Middle frontal gyrus (tissue), 1 donor: ENCODE measurements around the gene TRIM44.
"Not testable (repeated sequence)": the region's sequence is repeated elsewhere in the genome, so short reads cannot be mapped to it uniquely, and the experiment has no call there.

Experiments used
- DNase-seq: peaks from one replicate; pipeline ENCODE4 v3.0.0-alpha.2; 2015; ENCODE audit warnings: low spot score; ENCODE audit errors: extremely low spot score

Gene TRIM44

DNA sequence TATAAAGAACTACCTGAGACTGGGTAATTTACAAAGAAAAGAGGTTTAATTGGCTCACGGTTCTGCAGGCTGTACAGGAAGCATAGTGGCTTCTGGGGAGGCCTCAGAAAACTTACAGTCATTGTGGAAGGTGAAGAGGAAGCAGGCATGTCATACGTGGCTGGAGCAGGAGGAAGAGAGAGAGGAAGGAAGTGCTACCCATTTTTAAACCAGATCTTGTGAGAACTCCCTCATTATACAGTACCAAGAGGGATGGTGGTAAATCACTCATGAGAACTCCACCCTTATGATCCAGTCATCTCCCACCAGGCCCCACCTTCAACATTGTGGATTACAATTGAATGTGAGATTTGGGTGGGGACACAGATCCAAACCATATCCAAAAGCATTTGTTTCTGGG, 53.1 kb downstream of the TRIM44 start:
- not testable (repeated sequence) for DNase-seq

DNA sequence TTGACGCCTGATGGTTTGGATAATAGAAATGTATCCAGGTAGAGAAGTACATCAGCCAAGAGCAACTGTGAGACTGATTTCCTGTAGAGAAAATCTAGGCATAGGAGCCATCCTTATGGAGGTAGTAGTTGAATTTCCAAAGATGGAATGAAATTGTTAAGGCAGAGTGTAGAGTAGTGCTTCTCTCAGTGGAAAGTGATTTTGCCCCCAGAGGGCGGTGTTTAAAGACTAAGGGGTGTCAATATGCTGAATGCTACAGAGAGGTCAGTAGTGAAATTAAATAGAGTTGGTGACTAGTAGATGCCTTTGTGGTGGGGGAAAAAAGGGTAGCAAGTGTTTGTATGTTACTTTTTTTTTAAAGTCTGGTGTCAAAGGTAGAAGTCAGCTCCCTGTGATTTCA, 54.5 kb downstream of the TRIM44 start:
- DNase-seq, result no peak

DNA sequence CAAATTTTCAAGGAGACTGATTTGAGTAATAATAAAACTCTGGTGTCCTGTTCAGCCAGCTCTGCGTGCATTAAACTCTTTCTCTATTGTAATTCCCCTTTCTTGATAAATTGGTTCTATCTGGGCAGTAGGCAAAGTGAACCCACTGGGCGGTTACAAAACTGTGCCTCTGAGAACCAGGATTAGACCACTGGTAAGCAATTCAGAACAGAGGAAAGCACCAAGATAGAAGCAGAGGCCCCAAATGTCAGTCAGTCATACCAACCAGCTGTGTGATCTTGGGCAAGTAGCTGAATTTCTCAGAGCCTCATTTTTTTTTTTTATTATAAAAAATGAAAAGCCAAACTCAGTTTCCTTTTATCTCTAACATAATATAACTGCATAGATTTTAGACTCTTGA, 54.9 kb downstream of the TRIM44 start:
- DNase-seq, result no peak

DNA sequence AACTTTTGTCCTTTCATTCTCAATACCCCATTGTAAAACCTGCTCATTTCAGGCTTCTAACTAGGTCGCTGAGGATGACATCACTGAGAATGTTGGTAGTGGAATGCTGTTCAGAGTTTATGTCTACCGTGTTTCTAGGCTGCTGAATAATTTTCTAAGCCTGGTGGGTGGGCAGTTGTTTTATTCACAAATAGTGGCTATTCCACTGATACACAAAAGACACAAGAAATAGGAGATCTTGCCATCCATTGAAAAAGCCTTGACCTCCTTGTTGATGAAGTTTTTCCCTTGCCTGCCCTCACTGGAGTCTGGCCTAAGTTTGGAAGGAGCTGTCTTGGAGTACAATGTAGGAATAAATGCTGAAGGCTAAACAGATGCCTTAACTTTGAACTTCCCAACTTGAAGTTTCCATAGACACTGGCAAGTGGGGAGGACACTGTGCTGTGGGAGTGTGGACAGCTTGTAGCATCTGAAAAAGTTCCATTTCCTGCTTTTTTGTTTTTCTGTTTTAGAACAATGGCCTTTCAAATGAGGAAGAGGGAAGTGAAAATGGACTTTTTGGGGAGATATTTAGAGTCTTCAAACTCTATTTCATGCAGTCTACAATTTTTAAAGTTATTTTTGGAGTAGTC, 59.2 kb downstream of the TRIM44 start:
- DNase-seq, result no peak

DNA sequence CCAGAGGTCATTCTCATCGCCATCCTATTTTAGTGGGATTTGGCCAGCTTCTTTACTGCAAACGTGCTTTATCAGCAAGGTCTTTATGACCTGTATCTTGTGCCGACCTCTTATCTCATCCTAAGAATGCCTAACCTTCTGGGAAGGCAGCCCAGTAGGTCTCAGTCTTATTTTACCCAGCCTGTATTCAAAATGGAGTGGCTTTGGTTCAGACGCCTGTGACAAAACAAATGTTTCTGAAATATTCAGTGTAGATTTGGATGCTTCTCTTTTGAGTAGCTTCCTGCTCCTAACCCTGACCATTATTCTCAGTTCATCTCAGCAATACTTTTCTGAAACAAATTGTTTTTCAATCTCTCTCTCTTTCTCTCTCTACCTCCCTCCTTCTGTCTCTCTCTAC, 60.1 kb downstream of the TRIM44 start:
- DNase-seq, result no peak

DNA sequence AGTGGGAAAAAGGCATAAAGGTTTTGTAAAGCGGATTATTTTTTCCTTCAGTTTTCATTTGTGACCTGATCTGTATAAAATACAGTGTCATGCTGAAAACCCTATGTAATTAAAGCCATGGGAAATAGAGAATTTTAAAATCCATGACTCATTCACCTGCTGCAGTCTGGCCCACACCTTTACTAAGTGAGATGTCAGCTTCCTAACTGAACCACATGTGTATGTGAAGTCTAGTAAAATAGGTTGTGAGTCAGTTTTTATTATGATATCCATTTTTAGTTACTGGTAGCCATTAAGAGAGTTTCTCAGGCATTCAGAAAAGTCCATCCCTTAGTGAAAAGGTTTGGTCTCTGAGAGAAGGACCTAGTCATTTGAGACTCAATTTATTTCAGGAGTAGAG, 60.9 kb downstream of the TRIM44 start:
- DNase-seq, result no peak

DNA sequence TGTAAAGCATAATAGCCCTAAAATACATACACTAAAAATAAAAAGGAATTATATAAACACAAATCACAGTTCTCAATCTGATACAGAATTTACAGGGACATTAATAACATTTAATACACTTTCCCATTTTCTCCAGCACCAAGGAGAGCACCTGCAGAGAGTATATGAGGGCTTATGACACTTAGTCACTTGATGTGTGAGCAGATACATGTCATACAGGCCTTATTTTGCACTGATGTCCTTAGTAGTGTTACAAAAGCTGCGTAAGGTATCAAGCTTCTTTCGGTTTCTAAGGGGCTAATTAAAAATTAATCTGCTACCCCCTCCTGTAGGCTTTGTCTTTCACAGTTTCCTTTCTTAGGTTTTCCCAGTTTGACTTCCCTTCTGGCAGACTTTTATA, 61.3 kb downstream of the TRIM44 start:
- DNase-seq, result no peak

DNA sequence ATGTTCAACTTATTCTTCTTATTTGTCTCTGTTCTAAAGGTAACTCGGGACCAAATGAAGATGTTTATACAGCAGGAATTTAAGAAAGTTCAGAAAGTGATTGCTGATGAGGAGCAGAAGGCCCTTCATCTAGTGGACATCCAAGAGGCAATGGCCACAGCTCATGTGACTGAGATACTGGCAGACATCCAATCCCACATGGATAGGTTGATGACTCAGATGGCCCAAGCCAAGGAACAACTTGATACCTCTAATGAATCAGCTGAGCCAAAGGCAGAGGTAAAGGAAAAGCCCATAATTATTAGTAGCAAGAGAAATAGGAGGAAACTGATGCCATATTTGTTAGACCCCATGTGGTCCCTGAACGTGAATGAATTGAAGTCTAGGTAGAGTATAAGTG, 63.3 kb downstream of the TRIM44 start:
- no peak for DNase-seq

DNA sequence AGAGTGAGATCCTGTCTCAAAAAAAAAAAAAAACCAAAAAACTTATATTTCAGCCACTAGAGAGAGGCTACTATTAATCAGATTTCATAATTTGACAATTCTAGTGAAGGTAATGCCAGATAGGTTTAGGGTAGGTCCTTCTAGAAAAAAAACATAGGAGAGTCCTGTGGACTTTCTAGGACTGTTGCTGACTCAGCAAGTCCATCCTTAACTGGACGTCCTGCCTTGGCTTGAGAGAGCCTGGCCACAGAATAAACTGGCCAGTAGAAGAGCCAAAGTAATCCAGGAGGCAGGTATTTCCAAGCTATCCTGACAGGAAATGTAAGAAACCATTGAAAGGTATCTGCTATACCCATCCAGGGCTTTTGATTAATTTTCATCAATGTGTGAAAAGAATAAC, 64.6 kb downstream of the TRIM44 start:
- no peak for DNase-seq

DNA sequence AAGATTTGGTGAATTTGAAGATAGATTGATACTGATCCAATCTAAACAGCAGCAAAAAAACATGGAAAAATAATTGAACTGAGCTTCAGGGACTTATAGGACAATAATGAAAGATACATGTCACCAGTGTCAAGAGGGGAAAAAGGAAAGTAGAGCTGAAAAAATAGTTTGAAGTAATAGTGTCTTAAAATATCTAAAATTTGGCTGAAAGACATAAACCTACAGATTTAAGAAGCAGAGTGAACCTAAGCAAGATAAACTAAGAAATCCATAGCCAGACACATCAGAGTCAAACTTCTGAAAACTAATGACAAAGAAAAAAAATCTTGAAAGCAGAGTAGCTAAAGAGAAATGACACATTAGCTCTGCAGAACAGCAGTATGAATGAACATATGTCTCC, 67.7 kb downstream of the TRIM44 start:
- no peak for DNase-seq

DNA sequence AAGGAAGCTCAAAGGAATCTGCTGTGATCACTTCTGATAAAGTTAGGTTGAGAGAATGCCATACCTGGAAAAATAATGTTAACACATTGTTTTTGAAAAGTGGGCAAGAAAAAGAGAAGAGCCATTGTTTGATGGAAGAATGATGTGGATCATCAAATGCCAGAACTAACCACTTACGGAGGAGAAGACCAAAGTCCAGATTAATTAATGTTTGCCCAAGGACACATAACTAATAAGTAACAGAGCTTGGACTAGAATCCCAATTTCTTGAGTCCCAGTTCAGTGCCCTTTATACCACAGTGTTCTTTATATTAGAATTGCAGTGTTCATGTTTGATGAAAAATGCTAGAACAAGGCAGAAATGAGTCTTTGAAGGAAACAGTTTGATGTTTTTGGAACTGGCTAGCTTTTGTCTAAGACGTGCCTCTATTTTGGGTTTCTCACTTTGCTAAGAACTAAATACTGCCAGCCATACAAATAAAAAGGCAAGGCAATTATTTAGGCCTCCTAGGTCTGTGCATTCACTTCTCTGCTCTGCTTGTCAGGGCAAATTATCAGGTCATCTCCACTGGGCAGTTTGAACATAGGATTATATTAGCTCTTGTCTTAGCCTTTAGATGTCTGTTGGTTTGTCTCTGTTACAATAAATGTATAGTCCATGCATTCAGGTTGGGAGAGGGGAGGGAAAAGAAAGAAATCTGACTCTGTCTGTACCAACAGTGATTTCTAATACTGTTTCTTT, 72.3 kb downstream of the TRIM44 start:
- no peak for DNase-seq

DNA sequence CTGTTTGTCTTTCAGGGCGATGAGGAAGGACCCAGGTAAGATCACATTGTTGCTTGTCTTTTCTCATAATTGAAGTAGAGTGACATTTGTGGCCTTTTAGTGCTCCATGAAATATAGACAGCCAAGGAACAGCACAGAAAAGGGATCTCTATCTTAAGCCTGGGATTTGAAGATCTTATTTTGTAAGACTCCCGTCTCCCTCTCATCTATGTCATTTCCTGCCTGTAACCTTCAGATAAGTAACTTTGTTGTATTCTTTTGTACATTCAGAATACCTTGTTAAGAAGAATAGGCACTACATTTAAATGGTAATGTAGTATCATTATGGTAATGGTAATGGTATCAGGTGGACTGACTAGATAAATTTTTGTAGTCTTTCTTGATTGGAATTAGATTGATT, 72.8 kb downstream of the TRIM44 start:
- DNase-seq, result no peak

DNA sequence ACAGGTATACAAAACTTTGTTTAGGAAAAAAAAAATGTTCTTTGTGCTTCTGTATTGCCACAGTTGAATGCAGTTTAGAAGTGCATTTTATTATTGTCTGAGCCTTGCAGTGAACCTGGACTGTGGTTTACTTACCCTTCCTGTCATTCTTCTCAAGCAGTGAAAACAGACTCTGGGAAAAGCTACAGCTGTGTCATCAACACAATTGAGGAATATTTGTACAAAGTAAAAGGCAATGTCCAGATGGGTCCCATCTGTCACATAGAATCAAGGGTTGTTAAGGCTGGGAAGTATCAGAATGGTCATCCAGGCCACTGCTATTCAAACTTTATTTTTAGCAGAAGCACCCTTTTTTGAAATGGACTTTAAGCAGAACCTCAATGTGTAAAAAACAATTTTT, 73.3 kb downstream of the TRIM44 start:
- no peak for DNase-seq

DNA sequence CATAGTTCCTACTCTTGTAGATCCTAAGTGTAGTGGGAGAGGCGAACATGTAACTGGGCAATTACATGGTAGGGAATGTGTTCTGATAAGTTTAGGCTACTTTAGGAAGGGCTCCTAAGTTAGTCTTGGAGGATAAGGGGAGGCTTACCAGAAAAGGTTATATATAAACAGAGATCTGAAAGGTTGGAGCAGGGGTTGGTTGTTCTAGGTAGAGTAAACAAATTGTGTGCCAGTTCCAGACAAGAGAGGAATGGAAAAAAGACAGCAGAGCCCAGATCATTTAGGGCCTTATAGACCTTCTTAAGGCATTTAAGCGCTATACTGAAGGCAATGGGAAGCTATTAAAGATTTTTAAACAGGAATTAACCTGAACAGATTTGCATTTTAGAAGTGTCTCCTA, 74.4 kb downstream of the TRIM44 start:
- no peak for DNase-seq

DNA sequence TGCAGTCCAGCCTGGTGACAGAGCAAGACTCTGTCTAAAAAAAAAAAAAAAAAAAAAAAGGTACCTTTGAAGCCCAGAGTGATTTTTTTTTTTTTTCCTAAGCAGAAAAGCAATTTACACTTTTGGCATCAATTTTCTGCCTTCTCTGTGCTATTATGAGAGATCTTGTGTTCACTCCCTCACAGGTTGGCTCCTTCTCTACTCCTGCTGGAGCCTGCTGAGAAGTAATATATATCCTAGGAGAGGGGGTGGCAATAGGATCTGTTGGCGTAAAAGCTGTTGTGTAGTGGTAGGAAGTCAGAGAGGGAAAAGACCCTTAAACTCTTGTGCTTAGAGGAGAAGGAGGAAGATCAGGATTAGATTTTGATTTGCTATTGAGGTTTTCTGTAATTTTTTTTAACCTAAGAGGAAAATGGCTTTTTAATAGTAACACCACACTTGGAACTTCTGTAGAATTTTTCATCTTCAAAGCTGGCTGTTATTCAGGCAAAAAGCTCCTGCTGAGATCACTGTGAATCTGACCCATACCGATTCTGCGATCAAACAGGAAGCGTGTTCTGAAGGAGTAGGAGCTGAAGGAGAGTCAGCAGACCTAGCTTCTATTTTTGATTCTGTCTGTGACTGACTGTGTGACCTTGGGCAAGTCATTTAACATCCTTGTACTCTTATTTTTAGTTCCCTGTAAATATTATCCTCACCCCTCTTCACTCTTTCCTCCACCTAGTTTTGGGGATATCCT, 77.7 kb downstream of the TRIM44 start:
- DNase-seq, result peak; percentile 51

DNA sequence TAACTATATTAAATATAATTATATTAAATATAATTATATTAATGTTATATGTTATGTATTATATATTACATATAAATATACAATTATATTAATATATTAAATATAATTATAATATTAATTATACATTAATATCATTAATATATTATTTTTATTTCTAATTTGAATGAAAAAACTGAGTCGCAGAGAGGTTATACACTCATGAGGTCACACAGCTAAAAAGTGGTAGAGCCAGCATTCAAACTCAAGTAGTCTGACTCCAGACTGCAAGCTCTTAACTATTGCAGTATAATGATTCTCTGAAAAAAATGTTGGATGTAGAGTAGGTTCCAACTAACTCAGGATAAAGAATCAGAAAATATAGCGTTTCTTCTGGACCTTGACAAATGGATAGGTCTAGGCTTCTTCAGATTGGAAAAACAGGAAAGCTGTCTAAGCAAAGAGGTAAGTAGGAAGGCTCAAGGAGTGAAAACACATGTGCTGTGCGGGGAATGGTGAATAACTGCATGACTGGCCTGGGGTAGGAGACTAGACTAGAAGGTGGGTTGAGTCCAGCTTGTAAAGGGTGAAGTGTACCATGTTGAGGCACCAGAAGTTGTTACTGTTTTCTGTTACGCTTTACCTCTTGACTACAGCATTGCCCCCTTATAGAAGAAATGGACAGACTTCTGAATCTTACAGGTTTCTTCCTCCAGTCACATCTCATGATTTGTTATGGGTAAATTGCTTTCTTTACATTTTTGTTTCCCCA, 80.3 kb downstream of the TRIM44 start:
- no peak for DNase-seq

DNA sequence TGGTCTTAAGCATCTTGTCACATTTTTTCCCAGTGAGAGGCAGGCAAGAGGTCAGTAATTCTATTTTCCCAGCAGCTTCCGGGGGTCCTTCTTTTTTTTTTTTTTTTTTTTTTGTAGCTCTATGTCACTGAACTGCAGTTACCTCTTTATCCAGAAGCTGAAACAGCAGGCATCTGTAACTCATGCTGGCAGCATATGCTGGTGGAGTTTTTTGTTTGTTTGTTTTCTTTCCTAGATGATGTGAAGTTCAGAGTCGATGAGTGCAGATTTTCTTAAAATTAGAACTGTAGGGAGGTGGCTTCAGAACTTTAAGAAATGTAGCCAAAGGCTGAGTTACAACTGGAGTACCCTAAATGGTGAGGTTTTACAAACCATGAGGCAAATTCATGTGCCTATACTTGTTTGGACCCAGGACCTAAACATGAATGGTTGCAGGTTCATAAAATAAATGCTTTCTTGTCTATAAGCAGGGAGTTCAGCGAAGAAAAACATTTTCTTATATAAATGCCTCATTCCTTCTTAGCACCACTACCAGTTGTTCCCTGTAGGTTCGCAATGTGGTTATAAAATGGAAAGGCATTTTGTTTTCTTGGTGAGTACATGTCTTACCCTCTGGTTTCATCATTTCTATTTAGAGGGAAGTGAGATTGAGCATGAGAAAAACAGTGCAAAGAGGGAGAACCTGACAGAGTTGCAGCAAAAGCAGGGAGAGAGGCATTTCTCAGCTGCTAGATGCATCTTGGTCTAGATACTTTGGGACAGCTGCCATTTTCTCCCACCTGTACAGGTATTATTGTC, 84.0 kb downstream of the TRIM44 start:
- no peak for DNase-seq

DNA sequence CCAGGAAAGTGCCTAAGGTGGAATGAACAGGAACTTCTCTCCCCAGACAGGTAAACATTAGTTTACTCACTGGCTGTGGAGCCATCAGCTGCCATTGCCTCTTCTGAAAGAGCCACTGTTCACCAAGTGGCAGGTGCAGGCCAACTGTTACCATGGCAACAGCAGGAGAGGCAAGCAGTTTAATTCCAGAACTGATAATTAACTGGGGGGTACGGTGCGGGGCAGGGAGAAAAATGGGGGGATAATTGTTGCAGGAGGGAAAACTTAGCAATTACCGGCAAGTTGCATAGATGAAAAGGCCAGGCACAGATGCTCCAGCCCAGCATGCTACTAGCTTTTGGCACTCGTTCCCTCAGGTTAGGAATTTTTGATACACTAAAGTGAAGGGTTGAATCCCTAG, 85.1 kb downstream of the TRIM44 start:
- no peak for DNase-seq

DNA sequence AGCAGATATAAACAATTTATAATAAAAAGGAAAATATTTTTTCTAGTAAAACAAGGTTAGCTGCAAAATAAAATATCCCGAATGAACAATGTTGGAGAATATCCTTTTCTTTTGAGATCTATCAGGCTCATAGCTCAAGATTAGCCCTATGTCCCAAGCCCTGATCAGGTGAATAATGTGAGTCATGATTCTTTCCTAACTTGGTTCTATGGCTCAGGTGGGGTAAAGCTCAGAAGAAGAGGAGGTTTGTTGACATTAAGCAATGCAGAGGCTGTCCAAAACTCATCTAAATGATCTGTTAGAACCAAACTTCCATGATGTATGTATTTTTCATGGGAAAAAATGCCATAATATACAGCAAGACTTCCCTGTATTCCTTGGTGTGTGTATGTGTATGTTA, 86.1 kb downstream of the TRIM44 start:
- no peak for DNase-seq

DNA sequence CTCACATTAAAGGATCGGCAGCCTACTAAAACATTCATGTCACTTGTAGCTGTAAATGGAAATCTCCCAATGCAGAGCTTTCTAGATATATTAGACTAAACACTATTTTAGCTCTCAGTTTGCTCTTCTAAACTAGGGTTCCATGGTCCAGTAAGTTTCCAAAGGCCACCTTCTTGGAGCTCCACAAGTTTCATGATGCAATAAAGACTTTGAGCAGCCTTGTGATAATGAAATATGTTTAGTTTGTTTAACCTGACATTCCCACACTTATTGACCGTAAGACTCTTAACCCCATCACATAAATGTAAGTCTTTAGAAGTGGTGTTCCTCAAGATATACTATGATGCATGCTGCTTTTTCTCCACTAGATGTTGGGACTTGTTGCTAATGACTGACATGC, 87.7 kb downstream of the TRIM44 start:
- DNase-seq, result no peak

DNA sequence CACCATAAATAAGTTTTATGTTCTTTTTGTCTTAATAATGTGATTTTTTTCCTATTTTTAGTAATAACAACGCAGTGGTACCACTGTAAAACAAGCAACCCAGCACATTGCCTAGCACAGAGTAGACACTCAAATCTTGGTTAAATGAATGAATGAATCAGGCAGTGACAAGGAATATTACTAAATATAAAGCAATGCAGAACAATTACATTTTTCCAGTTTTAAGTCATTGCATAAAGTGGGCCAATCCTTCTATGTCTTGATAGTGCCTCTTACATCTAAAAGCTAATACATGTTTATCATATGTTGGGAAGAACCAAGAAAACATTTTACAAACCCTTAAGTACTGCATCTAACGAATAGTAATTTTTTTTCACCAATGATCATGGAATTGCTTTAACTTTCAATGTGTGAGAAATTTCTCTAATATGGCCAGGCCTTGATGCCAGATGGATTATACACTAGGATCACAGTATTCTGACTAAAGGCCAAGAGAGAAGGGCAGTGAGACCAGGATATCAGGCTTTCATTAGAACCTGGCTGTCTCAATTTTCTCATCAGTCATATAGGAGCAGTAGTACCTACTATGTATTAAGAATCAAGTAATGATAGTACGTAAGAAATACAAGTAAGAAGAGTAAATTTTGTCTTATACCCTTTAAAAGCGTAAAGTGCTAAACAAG, 88.5 kb downstream of the TRIM44 start:
- DNase-seq, result no peak
